A549 (cell line): ENCODE results near the gene PARD6B.

Source experiments
- EP300 ChIP-seq, 2 experiments: fragments of >200 bp; sonication (Bioruptor Twin); formaldehyde crosslinking; IDR thresholded peaks; 2 replicates in 1 of 2; 3 replicates in 1 of 2; pipeline ENCODE4 v1.6.1; 2016 to 2017
- GATA3 ChIP-seq: IDR thresholded peaks from 2 replicates; pipeline ENCODE4 v1.6.1; 2012; ENCODE audit warnings: borderline replicate concordance
- POLR2A ChIP-seq: IDR thresholded peaks from 2 replicates; pipeline ENCODE4 v1.6.1; 2012; ENCODE audit warnings: mild to moderate bottlenecking, low read length
- RAD21 ChIP-seq, 2 experiments: fragments of >200 bp in 1 of 2; sonication (Bioruptor Twin) in 1 of 2; formaldehyde crosslinking in 1 of 2; IDR thresholded peaks in 1 of 2; conservative IDR thresholded peaks in 1 of 2; 2 replicates in 1 of 2; 3 replicates in 1 of 2; pipeline ENCODE4 v1.6.1; 2012 to 2018; ENCODE audit warnings: inconsistent platforms in 1 of 2
- TF ChIP-seq, protein P1 (sequence below): fragments of 200-600 bp; sonication (generic); IDR thresholded peaks from 2 replicates; pipeline ENCODE4 v1.6.1; 2016; ENCODE audit warnings: antibody characterized with exemption, mild to moderate bottlenecking, moderate library complexity
- TF ChIP-seq, protein P2 (sequence below): fragments of >200 bp; sonication (Bioruptor Twin); formaldehyde crosslinking; IDR thresholded peaks from 3 replicates; pipeline ENCODE4 v1.5.1; 2016

DNA sequence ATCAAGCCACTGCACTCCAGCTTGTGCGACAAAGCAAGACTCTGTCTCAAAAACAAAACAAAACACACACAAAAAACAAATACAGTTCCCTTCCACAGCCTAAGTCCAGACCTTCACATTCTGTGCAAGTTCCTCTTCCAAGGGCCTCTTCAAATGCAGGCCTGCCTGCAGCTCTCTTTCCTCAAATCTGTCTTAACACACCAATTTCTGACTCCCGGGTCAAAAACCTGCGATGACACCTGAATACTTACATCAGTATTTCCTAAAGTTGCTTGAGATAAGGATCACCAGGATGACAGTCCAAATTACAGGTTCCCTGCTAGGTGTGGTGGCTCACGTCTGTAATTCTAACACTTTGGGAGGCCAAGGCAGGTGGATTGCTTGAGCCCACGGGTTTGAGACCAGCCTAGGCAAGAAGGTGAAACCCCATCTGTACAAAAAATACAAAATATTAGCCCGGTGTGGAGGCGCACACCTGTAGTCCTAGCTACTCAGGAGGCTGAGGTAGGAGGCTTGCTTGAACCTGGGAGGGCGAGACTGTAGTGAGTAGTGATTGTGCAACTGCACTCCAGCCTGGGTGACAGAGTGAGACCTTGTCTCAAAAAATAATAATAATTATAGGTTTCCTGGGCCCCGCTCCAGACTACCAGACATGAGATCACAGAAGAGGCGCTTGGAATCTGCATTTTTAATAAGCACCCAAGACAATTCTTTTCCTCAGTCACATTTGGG lies 8.8 kb upstream of the PARD6B start:
- TF ChIP-seq, protein P1, sequence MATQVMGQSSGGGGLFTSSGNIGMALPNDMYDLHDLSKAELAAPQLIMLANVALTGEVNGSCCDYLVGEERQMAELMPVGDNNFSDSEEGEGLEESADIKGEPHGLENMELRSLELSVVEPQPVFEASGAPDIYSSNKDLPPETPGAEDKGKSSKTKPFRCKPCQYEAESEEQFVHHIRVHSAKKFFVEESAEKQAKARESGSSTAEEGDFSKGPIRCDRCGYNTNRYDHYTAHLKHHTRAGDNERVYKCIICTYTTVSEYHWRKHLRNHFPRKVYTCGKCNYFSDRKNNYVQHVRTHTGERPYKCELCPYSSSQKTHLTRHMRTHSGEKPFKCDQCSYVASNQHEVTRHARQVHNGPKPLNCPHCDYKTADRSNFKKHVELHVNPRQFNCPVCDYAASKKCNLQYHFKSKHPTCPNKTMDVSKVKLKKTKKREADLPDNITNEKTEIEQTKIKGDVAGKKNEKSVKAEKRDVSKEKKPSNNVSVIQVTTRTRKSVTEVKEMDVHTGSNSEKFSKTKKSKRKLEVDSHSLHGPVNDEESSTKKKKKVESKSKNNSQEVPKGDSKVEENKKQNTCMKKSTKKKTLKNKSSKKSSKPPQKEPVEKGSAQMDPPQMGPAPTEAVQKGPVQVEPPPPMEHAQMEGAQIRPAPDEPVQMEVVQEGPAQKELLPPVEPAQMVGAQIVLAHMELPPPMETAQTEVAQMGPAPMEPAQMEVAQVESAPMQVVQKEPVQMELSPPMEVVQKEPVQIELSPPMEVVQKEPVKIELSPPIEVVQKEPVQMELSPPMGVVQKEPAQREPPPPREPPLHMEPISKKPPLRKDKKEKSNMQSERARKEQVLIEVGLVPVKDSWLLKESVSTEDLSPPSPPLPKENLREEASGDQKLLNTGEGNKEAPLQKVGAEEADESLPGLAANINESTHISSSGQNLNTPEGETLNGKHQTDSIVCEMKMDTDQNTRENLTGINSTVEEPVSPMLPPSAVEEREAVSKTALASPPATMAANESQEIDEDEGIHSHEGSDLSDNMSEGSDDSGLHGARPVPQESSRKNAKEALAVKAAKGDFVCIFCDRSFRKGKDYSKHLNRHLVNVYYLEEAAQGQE: no peak
- TF ChIP-seq RAD21 (conservative IDR thresholded peaks at IDR 0.05 in 1 of 2, IDR thresholded peaks at IDR 0.05 in 1 of 2) (no peak), GATA3 (no peak), EP300 (IDR thresholded peaks at IDR 0.05) (no peak), POLR2A (no peak)
- TF ChIP-seq, protein P2, sequence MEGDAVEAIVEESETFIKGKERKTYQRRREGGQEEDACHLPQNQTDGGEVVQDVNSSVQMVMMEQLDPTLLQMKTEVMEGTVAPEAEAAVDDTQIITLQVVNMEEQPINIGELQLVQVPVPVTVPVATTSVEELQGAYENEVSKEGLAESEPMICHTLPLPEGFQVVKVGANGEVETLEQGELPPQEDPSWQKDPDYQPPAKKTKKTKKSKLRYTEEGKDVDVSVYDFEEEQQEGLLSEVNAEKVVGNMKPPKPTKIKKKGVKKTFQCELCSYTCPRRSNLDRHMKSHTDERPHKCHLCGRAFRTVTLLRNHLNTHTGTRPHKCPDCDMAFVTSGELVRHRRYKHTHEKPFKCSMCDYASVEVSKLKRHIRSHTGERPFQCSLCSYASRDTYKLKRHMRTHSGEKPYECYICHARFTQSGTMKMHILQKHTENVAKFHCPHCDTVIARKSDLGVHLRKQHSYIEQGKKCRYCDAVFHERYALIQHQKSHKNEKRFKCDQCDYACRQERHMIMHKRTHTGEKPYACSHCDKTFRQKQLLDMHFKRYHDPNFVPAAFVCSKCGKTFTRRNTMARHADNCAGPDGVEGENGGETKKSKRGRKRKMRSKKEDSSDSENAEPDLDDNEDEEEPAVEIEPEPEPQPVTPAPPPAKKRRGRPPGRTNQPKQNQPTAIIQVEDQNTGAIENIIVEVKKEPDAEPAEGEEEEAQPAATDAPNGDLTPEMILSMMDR: no peak
